GM12872 (cell line): ENCODE measurements around the gene OR1C1.

ENCODE experiments used
- CTCF ChIP-seq: IDR thresholded peaks from 3 replicates; pipeline ENCODE4 v1.5.1; 2011; ENCODE audit warnings: low read depth, mild to moderate bottlenecking, low read length, moderate library complexity; ENCODE audit not compliant: insufficient read depth

Gene OR1C1

GRCh38 chr1:247760456-247760855, at the start of gene OR1C1:
OR1C1 (minus strand) TSS chr1:247760556; CDS start chr1:247758406, 2,150 bp downstream.
- no peak for TF ChIP-seq CTCF

- TF ChIP-seq CTCF = no peak
Observed at GRCh38 chr1:247797518-247797917, 37.2 kb upstream of the OR1C1 start.

GRCh38 chr1:247769603-247770002, 9.2 kb upstream of the OR1C1 start:
- TF ChIP-seq CTCF = no peak

GRCh38 chr1:247749870-247750269, 10.5 kb downstream of the OR1C1 start:
- TF ChIP-seq CTCF = no peak

- no peak for TF ChIP-seq CTCF
Observed at GRCh38 chr1:247748041-247748440, 12.3 kb downstream of the OR1C1 start, which contains the start of gene OR14A2. OR14A2 (minus strand) TSS chr1:247748141.

- no peak for TF ChIP-seq CTCF
Observed at GRCh38 chr1:247747616-247748015, 12.7 kb downstream of the OR1C1 start.

- TF ChIP-seq CTCF = no peak
Observed at GRCh38 chr1:247746391-247746935, 13.9 kb downstream of the OR1C1 start.
